Neural progenitor cell (in vitro differentiated cells): Measurements from ENCODE around the gene IRF9. TPM values are rescaled to one million over a fixed set of nuclear protein-coding genes. Genes with fewer than 3 reads are reported as not detected.

Experiments used
- DNase-seq: peaks from one replicate; pipeline ENCODE4 v3.0.0-alpha.2; 2016; ENCODE audit warnings: low spot score
- H2AFZ ChIP-seq: fragments of 200-600 bp; sonication (generic); replicated peaks from 2 replicates; pipeline ENCODE4 v1.6.1; 2016; ENCODE audit warnings: antibody characterized with exemption
- H3F3A ChIP-seq: fragments of 200-600 bp; sonication (generic); 2 replicates; pipeline ENCODE4 v1.6.1; 2016; ENCODE audit warnings: antibody characterized with exemption, low read depth
- H3K27ac ChIP-seq: fragments of 200-600 bp; sonication (generic); 2 replicates; pipeline ENCODE4 v1.5.1; 2016; ENCODE audit warnings: mild to moderate bottlenecking
- H3K27me3 ChIP-seq: fragments of 200-600 bp; sonication (generic); 2 replicates; pipeline ENCODE4 v1.6.1; 2016; ENCODE audit warnings: mild to moderate bottlenecking, moderate library complexity
- H3K36me3 ChIP-seq: fragments of 200-600 bp; sonication (generic); 2 replicates; pipeline ENCODE4 v1.5.1; 2016
- H3K4me1 ChIP-seq: fragments of 200-600 bp; sonication (generic); 2 replicates; pipeline ENCODE4 v1.6.1; 2016; ENCODE audit warnings: mixed run types
- H3K4me2 ChIP-seq: fragments of 200-600 bp; sonication (generic); 2 replicates; pipeline ENCODE4 v1.6.1; 2016
- H3K4me3 ChIP-seq: fragments of 200-600 bp; sonication (generic); 2 replicates; pipeline ENCODE4 v1.5.1; 2016
- H3K79me2 ChIP-seq: fragments of 200-600 bp; sonication (generic); 2 replicates; pipeline ENCODE4 v1.6.1; 2016; ENCODE audit warnings: low read depth
- H3K9ac ChIP-seq: fragments of 200-600 bp; sonication (generic); 2 replicates; pipeline ENCODE4 v1.6.1; 2016
- H3K9me3 ChIP-seq: fragments of 200-600 bp; sonication (generic); 2 replicates; pipeline ENCODE4 v1.5.1; 2016; ENCODE audit warnings: low read depth
- H4K20me1 ChIP-seq: fragments of 200-600 bp; sonication (generic); 2 replicates; pipeline ENCODE4 v1.6.1; 2016; ENCODE audit warnings: low read depth
- H3K27ac Mint-ChIP-seq: 3 replicates; pipeline ENCODE4 v1.8.0; 2021; ENCODE audit warnings: mixed read lengths
- H3K27me3 Mint-ChIP-seq: 2 replicates; pipeline ENCODE4 v1.8.0; 2022; ENCODE audit warnings: low read depth, mild to moderate bottlenecking, inconsistent platforms, moderate library complexity, mixed read lengths; ENCODE audit not compliant: insufficient read depth
- H3K36me3 Mint-ChIP-seq: 3 replicates; pipeline ENCODE4 v1.8.0; 2021; ENCODE audit warnings: mixed read lengths
- H3K4me1 Mint-ChIP-seq: 3 replicates; pipeline ENCODE4 v1.8.0; 2021; ENCODE audit warnings: mixed read lengths
- H3K4me3 Mint-ChIP-seq: 3 replicates; pipeline ENCODE4 v1.8.0; 2021; ENCODE audit warnings: mild to moderate bottlenecking, moderate library complexity, mixed read lengths
- H3K9me3 Mint-ChIP-seq: 3 replicates; pipeline ENCODE4 v1.8.0; 2020; ENCODE audit warnings: mixed read lengths
- CTCF ChIP-seq: fragments of 200-600 bp; sonication (generic); IDR thresholded peaks from 2 replicates; pipeline ENCODE4 v1.5.1; 2017; ENCODE audit warnings: antibody characterized with exemption, mild to moderate bottlenecking
- EZH2 ChIP-seq: fragments of 200-600 bp; sonication (generic); IDR thresholded peaks from 2 replicates; pipeline ENCODE4 v1.6.1; 2017; ENCODE audit warnings: antibody characterized with exemption, mild to moderate bottlenecking, moderate library complexity
- EZH2phosphoT487 ChIP-seq: fragments of 200-600 bp; sonication (generic); IDR thresholded peaks from 2 replicates; pipeline ENCODE4 v1.6.1; 2017; ENCODE audit warnings: antibody characterized with exemption
- total RNA-seq: library from RNA; depleted of rRNA; stranded (reverse); fragments of >200 nt; gene quantifications from 2 replicates; pipeline ENCODE4 v1.2.3, GENCODE V29; 2015; ENCODE audit warnings: low replicate concordance

IRF9 gene
- total RNA-seq, 1 donor from 2014 or later = 9.7 TPM

- no peak overlapping the region for H3K27ac Mint-ChIP-seq
- peak overlapping the region; percentile 4 for H3K4me3 Mint-ChIP-seq
- Histone ChIP-seq H3K9ac (no peak overlapping the region), H3F3A (peaks cover 7% of the 10 kb centered on the region), H3K4me3 (no peak overlapping the region), H3K79me2 (no peaks in the 10 kb centered on the region), H3K4me2 (no peak overlapping the region), H3K4me1 (no peaks in the 10 kb centered on the region), H2AFZ (no peak overlapping the region), H3K36me3 (no peaks in the 10 kb centered on the region), H4K20me1 (peaks cover 14% of the 10 kb centered on the region), H3K27ac (no peak overlapping the region), H3K9me3 (no peaks in the 10 kb centered on the region), H3K27me3 (no peaks in the 10 kb centered on the region)
- H3K36me3 Mint-ChIP-seq = peaks cover 21% of the 10 kb centered on the region
- DNase-seq = no peak
- TF ChIP-seq CTCF (no peak), EZH2 (no peak), EZH2phosphoT487 (no peak)
- H3K27me3 Mint-ChIP-seq = peaks cover 3% of the 10 kb centered on the region
- H3K9me3 Mint-ChIP-seq = no peaks in the 10 kb centered on the region
- no peaks in the 10 kb centered on the region for H3K4me1 Mint-ChIP-seq
Observed at GRCh38 chr14:24179961-24180796, 19.1 kb downstream of the IRF9 start.

GRCh38 chr14:24181371-24182077 is 20.5 kb downstream of the IRF9 start:
- no peak overlapping the region for H3K9ac ChIP-seq
- peaks cover 22% of the 10 kb centered on the region for H3K36me3 Mint-ChIP-seq
- peaks cover 3% of the 10 kb centered on the region for H3K27me3 Mint-ChIP-seq
- H3K27ac Mint-ChIP-seq = no peak overlapping the region
- no peaks in the 10 kb centered on the region for H3K36me3 ChIP-seq
- H4K20me1 ChIP-seq = peaks cover 14% of the 10 kb centered on the region
- DNase-seq = no peak
- H3K4me1 Mint-ChIP-seq = no peaks in the 10 kb centered on the region
- H3K4me3 ChIP-seq = no peak overlapping the region
- no peak overlapping the region for H3K4me3 Mint-ChIP-seq
- H3F3A ChIP-seq = peaks cover 4% of the 10 kb centered on the region
- H3K9me3 ChIP-seq = no peaks in the 10 kb centered on the region
- H3K4me1 ChIP-seq = no peaks in the 10 kb centered on the region
- TF ChIP-seq EZH2 = no peak
- no peak for TF ChIP-seq CTCF
- no peak for TF ChIP-seq EZH2phosphoT487
- H2AFZ ChIP-seq = no peak overlapping the region
- H3K27ac ChIP-seq = no peak overlapping the region
- H3K9me3 Mint-ChIP-seq = no peaks in the 10 kb centered on the region
- no peaks in the 10 kb centered on the region for H3K79me2 ChIP-seq
- no peak overlapping the region for H3K4me2 ChIP-seq
- no peaks in the 10 kb centered on the region for H3K27me3 ChIP-seq

GRCh38 chr14:24182110-24182882 is 21.2 kb downstream of the IRF9 start:
- TF ChIP-seq EZH2phosphoT487 = no peak
- TF ChIP-seq EZH2 = no peak
- TF ChIP-seq CTCF = no peak
- Histone ChIP-seq H3K4me2 (no peak overlapping the region), H3K36me3 (no peaks in the 10 kb centered on the region)

More at GRCh38 chr14:24182110-24182882, 21.2 kb downstream of the IRF9 start:
- Mint-ChIP-seq H3K4me1 (peaks cover 4% of the 10 kb centered on the region), H3K36me3 (peaks cover 22% of the 10 kb centered on the region), H3K4me3 (peak overlapping the region; percentile 22), H3K9me3 (no peaks in the 10 kb centered on the region), H3K27me3 (peaks cover 3% of the 10 kb centered on the region), H3K27ac (peak overlapping the region; percentile 90)
- Histone ChIP-seq H3K9me3 (no peaks in the 10 kb centered on the region), H3K79me2 (peaks cover 7% of the 10 kb centered on the region), H3K27me3 (no peaks in the 10 kb centered on the region), H3K9ac (no peak overlapping the region), H3K27ac (no peak overlapping the region), H2AFZ (no peak overlapping the region), H4K20me1 (peaks cover 16% of the 10 kb centered on the region), H3F3A (peaks cover 3% of the 10 kb centered on the region), H3K4me3 (no peak overlapping the region), H3K4me1 (no peaks in the 10 kb centered on the region)
- DNase-seq = no peak
